H1 (cell line): ENCODE results near the gene APBB3. TPM values are rescaled to one million over a fixed set of nuclear protein-coding genes. Genes with fewer than 3 reads are reported as not detected.

Experiments
- CTCF ChIA-PET: fragments of 300-600 bp; sonication (Branson Sonifier 250); formaldehyde crosslinking; loops from one replicate; lab custom pipeline; 2021; ENCODE audit not compliant: partially characterized antibody; lab: Charles Lee
- POLR2A ChIA-PET: fragments of 300-600 bp; sonication (Branson Sonifier 250); formaldehyde crosslinking; loops from one replicate; lab custom pipeline; 2021; ENCODE audit warnings: inconsistent platforms; ENCODE audit not compliant: partially characterized antibody; lab: Charles Lee
- DNase-seq, 2 experiments: peaks; one replicate each; pipeline versions ENCODE4 v3.0.0 to v3.0.0-alpha.2; 2010 to 2022; ENCODE audit warnings: low spot score in 2 of 2, low read depth in 1 of 2, mixed read lengths in 1 of 2
- FAIRE-seq: peaks from 2 replicates; lab custom pipeline; 2011; peaks lifted over from hg19 to GRCh38; lab: Jason Lieb, UNC
- H2AFZ ChIP-seq: 2 replicates; pipeline ENCODE4 v1.8.1; 2012; ENCODE audit warnings: low read length, inconsistent platforms
- H2AK5ac ChIP-seq: 2 replicates; pipeline ENCODE4 v1.6.1; 2013; ENCODE audit warnings: low read depth, low read length
- H2BK120ac ChIP-seq: replicated peaks from 2 replicates; pipeline ENCODE3; 2013; ENCODE audit warnings: low read depth, low read length, inconsistent platforms
- H2BK12ac ChIP-seq: 2 replicates; pipeline ENCODE4 v1.6.1; 2013; ENCODE audit warnings: low read depth, low read length
- H2BK15ac ChIP-seq: 2 replicates; pipeline ENCODE4 v1.6.1; 2013; ENCODE audit warnings: low read length
- H2BK20ac ChIP-seq: 2 replicates; pipeline ENCODE4 v1.6.1; 2013; ENCODE audit warnings: low read length
- H2BK5ac ChIP-seq: 2 replicates; pipeline ENCODE4 v1.6.1; 2013; ENCODE audit warnings: low read depth, low read length
- H3K14ac ChIP-seq: 2 replicates; pipeline ENCODE4 v1.6.1; 2013; ENCODE audit warnings: inconsistent platforms; ENCODE audit not compliant: insufficient read length
- H3K18ac ChIP-seq: 2 replicates; pipeline ENCODE4 v1.6.1; 2013; ENCODE audit warnings: low read length; ENCODE audit errors: extremely low read depth
- H3K23ac ChIP-seq: 2 replicates; pipeline ENCODE4 v1.6.1; 2013; ENCODE audit warnings: inconsistent platforms; ENCODE audit not compliant: insufficient read length
- H3K23me2 ChIP-seq: 2 replicates; pipeline ENCODE4 v1.6.1; 2013; ENCODE audit warnings: low read depth, low read length
- H3K27ac ChIP-seq: 2 replicates; pipeline ENCODE4 v1.6.1; 2011; ENCODE audit warnings: low read depth, low read length, inconsistent platforms
- H3K27me3 ChIP-seq, 4 experiments: replicated peaks in 1 of 4; 1 replicate in 1 of 4; 2 replicates in 3 of 4; pipeline versions ENCODE4 v1.6.1 to v1.8.1; 2011 to 2013; ENCODE audit warnings: low read length in 3 of 4, mild to moderate bottlenecking in 3 of 4, inconsistent platforms in 2 of 4, mixed read lengths in 2 of 4, moderate library complexity in 1 of 4; ENCODE audit not compliant: control insufficient read depth in 3 of 4, insufficient read depth in 3 of 4; ENCODE audit errors: extremely low read depth in 1 of 4
- H3K36me3 ChIP-seq, 4 experiments: 2 replicates each; pipeline versions ENCODE4 v1.6.1 to v1.8.1; 2011 to 2013; ENCODE audit warnings: mild to moderate bottlenecking in 4 of 4, low read length in 3 of 4, moderate library complexity in 2 of 4, control low read depth in 1 of 4, inconsistent platforms in 1 of 4; ENCODE audit not compliant: insufficient read depth in 4 of 4, control insufficient read depth in 2 of 4
- H3K4ac ChIP-seq: replicated peaks from 2 replicates; pipeline ENCODE3; 2013; ENCODE audit warnings: low read length, low read depth, mixed read lengths, inconsistent platforms; ENCODE audit not compliant: insufficient read length
- H3K4me1 ChIP-seq, 4 experiments: replicated peaks in 1 of 4; 1 replicate in 1 of 4; 2 replicates in 3 of 4; pipeline versions ENCODE4 v1.6.1 to v1.8.1; 2011 to 2013; ENCODE audit warnings: low read length in 3 of 4, inconsistent platforms in 2 of 4, mixed read lengths in 1 of 4; ENCODE audit not compliant: insufficient read depth in 4 of 4, control insufficient read depth in 3 of 4
- H3K4me2 ChIP-seq, 2 experiments: 2 replicates each; pipeline versions ENCODE4 v1.6.1 to v1.8.1; 2011 to 2013; ENCODE audit warnings: low read depth in 2 of 2, low read length in 2 of 2, control low read depth in 1 of 2, inconsistent platforms in 1 of 2, mild to moderate bottlenecking in 1 of 2; ENCODE audit not compliant: insufficient read depth in 1 of 2
- H3K4me3 ChIP-seq, 4 experiments: fragments of 200-600, 300-600 bp in 1 of 4; sonication (generic), shearing (Covaris generic), sonication (Bioruptor Twin) in 1 of 4; 2 replicates each; pipeline versions ENCODE4 v1.5.1 to v1.8.1; 2011 to 2016; ENCODE audit warnings: low read length in 4 of 4, low read depth in 3 of 4, control low read depth in 2 of 4, inconsistent platforms in 2 of 4, mild to moderate bottlenecking in 2 of 4, mixed read lengths in 1 of 4, moderate library complexity in 1 of 4; ENCODE audit not compliant: insufficient read depth in 2 of 4; ENCODE audit errors: extremely low read depth in 1 of 4
- H3K56ac ChIP-seq: replicated peaks from 2 replicates; pipeline ENCODE3; 2013; ENCODE audit warnings: low read depth, mild to moderate bottlenecking, mixed read lengths, low read length, inconsistent platforms; ENCODE audit not compliant: insufficient read length
- H3K79me1 ChIP-seq: 2 replicates; pipeline ENCODE4 v1.6.1; 2013; ENCODE audit warnings: low read depth, low read length, control low read depth
- H3K79me2 ChIP-seq, 2 experiments: 2 replicates each; pipeline versions ENCODE4 v1.6.1 to v1.8.1; 2012 to 2013; ENCODE audit warnings: low read length in 2 of 2, mild to moderate bottlenecking in 2 of 2, inconsistent platforms in 1 of 2; ENCODE audit not compliant: insufficient read depth in 2 of 2, control insufficient read depth in 1 of 2
- H3K9ac ChIP-seq, 4 experiments: replicated peaks in 1 of 4; 1 replicate in 1 of 4; 2 replicates in 3 of 4; pipeline versions ENCODE4 v1.6.1 to v1.8.1; 2011 to 2013; ENCODE audit warnings: low read depth in 3 of 4, low read length in 3 of 4, control low read depth in 2 of 4, mild to moderate bottlenecking in 2 of 4, moderate library complexity in 2 of 4, inconsistent platforms in 1 of 4; ENCODE audit errors: extremely low read depth in 1 of 4
- H3K9me3 ChIP-seq, 2 experiments: 2 replicates each; pipeline versions ENCODE4 v1.6.1 to v1.8.1; 2012 to 2013; ENCODE audit warnings: mild to moderate bottlenecking in 2 of 2, moderate library complexity in 2 of 2, control low read depth in 1 of 2, inconsistent platforms in 1 of 2, low read depth in 1 of 2, low read length in 1 of 2, mixed read lengths in 1 of 2; ENCODE audit not compliant: insufficient read depth in 2 of 2
- H4K20me1 ChIP-seq, 2 experiments: replicated peaks in 1 of 2; 2 replicates each; pipeline versions ENCODE3 to v1.8.1; 2011 to 2013; ENCODE audit warnings: inconsistent platforms in 2 of 2, low read length in 2 of 2, mild to moderate bottlenecking in 1 of 2; ENCODE audit not compliant: insufficient read depth in 2 of 2, control insufficient read depth in 1 of 2
- H4K5ac ChIP-seq: 2 replicates; pipeline ENCODE4 v1.6.1; 2013; ENCODE audit warnings: low read length, low read depth, mixed read lengths, inconsistent platforms; ENCODE audit not compliant: insufficient read length
- H4K8ac ChIP-seq: 2 replicates; pipeline ENCODE4 v1.8.0; 2013; ENCODE audit warnings: mild to moderate bottlenecking, moderate library complexity, low read length, inconsistent platforms; ENCODE audit not compliant: insufficient read depth; ENCODE audit errors: extremely low read depth
- H4K91ac ChIP-seq: replicated peaks from 2 replicates; pipeline ENCODE3; 2013; ENCODE audit warnings: low read length, mixed read lengths, inconsistent platforms; ENCODE audit not compliant: insufficient read length
- BRCA1 ChIP-seq: IDR thresholded peaks from 2 replicates; pipeline ENCODE4 v1.6.1; 2012; ENCODE audit warnings: low read depth, low read length, improper control_type of control experiment
- CBX5 ChIP-seq: fragments of 300-800, 300-1000 bp; sonication (generic); IDR thresholded peaks from 2 replicates; pipeline ENCODE4 v1.7.1; 2016; ENCODE audit warnings: antibody characterized with exemption, low read length, low read depth
- CEBPB ChIP-seq: IDR thresholded peaks from 2 replicates; pipeline ENCODE4 v1.6.1; 2012; ENCODE audit warnings: low read depth, low read length
- CTBP2 ChIP-seq: IDR thresholded peaks from 2 replicates; pipeline ENCODE4 v1.7.0; 2011; ENCODE audit warnings: borderline replicate concordance, mild to moderate bottlenecking, moderate library complexity, mixed read lengths, low read length; ENCODE audit not compliant: insufficient read depth, insufficient read length
- EZH2 ChIP-seq: fragments of 200-600 bp; sonication (generic); IDR thresholded peaks from 2 replicates; pipeline ENCODE4 v1.7.1; 2012; ENCODE audit warnings: low read depth, mild to moderate bottlenecking, moderate library complexity, low read length, inconsistent platforms; ENCODE audit not compliant: severe bottlenecking
- HDAC6 ChIP-seq: IDR thresholded peaks from one replicate; pipeline ENCODE4 v1.7.1; 2012; ENCODE audit warnings: low read depth, mild to moderate bottlenecking, inconsistent platforms, low read length, moderate library complexity
- JUND ChIP-seq: IDR thresholded peaks from 2 replicates; pipeline ENCODE4 v1.6.1; 2011; ENCODE audit warnings: mild to moderate bottlenecking, improper control_type of control experiment, low read length
- KDM5A ChIP-seq: fragments of 200-600 bp; IDR thresholded peaks from 2 replicates; pipeline ENCODE4 v1.7.1; 2012; ENCODE audit warnings: mild to moderate bottlenecking, low read length, inconsistent platforms, mixed read lengths
- NANOG ChIP-seq: IDR thresholded peaks from 2 replicates; pipeline ENCODE4 v1.6.1; 2011; ENCODE audit warnings: low read length, low read depth, mild to moderate bottlenecking, inconsistent platforms; ENCODE audit not compliant: insufficient read depth, poor library complexity, severe bottlenecking
- POLR2A ChIP-seq, 2 experiments: IDR thresholded peaks; 1 replicate in 1 of 2; 2 replicates in 1 of 2; pipeline ENCODE4 v1.6.1; 2011; ENCODE audit warnings: low read depth in 2 of 2, low read length in 2 of 2, mild to moderate bottlenecking in 2 of 2; ENCODE audit errors: control extremely low read depth in 1 of 2
- POLR2AphosphoS5 ChIP-seq: IDR thresholded peaks from 2 replicates; pipeline ENCODE4 v1.6.1; 2011; ENCODE audit warnings: low read depth, low read length
- RXRA ChIP-seq: IDR thresholded peaks from 2 replicates; pipeline ENCODE4 v1.6.1; 2011; ENCODE audit warnings: low read depth, mild to moderate bottlenecking, low read length, moderate library complexity; ENCODE audit not compliant: insufficient read depth
- SIRT6 ChIP-seq: IDR thresholded peaks from one replicate; pipeline ENCODE4 v1.7.1; 2012; ENCODE audit warnings: low read length, inconsistent platforms
- SIX5 ChIP-seq: IDR thresholded peaks from 2 replicates; pipeline ENCODE4 v1.6.1; 2011; ENCODE audit warnings: mild to moderate bottlenecking, low read depth, low read length
- TAF1 ChIP-seq: IDR thresholded peaks from 2 replicates; pipeline ENCODE4 v1.6.1; 2011; ENCODE audit warnings: mild to moderate bottlenecking, low read depth, low read length
- TCF12 ChIP-seq: IDR thresholded peaks from 2 replicates; pipeline ENCODE4 v1.6.1; 2011; ENCODE audit warnings: low read depth, mild to moderate bottlenecking, low read length
- YY1 ChIP-seq: IDR thresholded peaks from 2 replicates; pipeline ENCODE4 v1.6.1; 2011; ENCODE audit warnings: low read depth, mild to moderate bottlenecking, low read length
- WGBS, 2 experiments: shearing (Covaris generic) in 1 of 2; methylation state at CpG; one replicate each; pipeline versions ENCODE4 v1.1.6 to v1.1.7; 2013 to 2015; ENCODE audit warnings: low lambda C conversion rate in 2 of 2, mixed read lengths in 2 of 2, inconsistent platforms in 1 of 2, low coverage in 1 of 2, missing lambda C conversion rate in 1 of 2; ENCODE audit not compliant: insufficient replicate concordance in 2 of 2, insufficient coverage in 1 of 2, insufficient read length in 1 of 2; ENCODE audit errors: extremely low coverage in 1 of 2, missing lambda C conversion rate in 1 of 2; 5-methylcytosine and 5-hydroxymethylcytosine counted together
- polyA plus RNA-seq, 7 experiments: library from polyadenylated mRNA; depleted of rRNA in 3 of 7; stranded (reverse) in 5 of 7; unstranded in 2 of 7; fragments of >200 nt in 5 of 7; fragments of 200-250 nt in 2 of 7; gene quantifications; 1 replicate in 5 of 7; 2 replicates in 1 of 7; 4 replicates in 1 of 7; pipeline versions ENCODE4 v1.2.1 to v1.2.3, GENCODE V29; 2011 to 2013; ENCODE audit warnings: missing spikeins in 2 of 7, mixed read lengths in 2 of 7
- total RNA-seq: library from RNA; stranded (reverse); fragmentation: NEBNext Ultra II Directional; extraction: Animal tissue kit (Norgen Biotek cat#: 25700); gene quantifications from 2 replicates; pipeline ENCODE4 v1.2.1, GENCODE V29; 2021

Gene APBB3
- total and polyA plus RNA-seq, 2 of the 8 experiments (the other 6 are each of a cell fraction or from before 2014, with no cell fraction given), result 16.0 to 21.9 TPM

- no peak overlapping the region for H2BK120ac ChIP-seq
- H3K4me2 ChIP-seq, result no peak overlapping the region
- H3K4me1 ChIP-seq, result no peaks in the 10 kb centered on the region
- no peak for FAIRE-seq
- H3K4ac ChIP-seq, result no peak overlapping the region
- no peaks in the 10 kb centered on the region for H3K23me2 ChIP-seq
- H4K91ac ChIP-seq, result no peak overlapping the region
- no peak overlapping the region for H2BK20ac ChIP-seq
- no peak overlapping the region for H2BK12ac ChIP-seq
- H2BK5ac ChIP-seq, result no peak overlapping the region
- H3K9me3 ChIP-seq, result no peaks in the 10 kb centered on the region
- DNase-seq, result no peak
- no peak overlapping the region for H2AFZ ChIP-seq
- POLR2A ChIA-PET, result no interaction called here
- CTCF ChIA-PET, result no interaction called here
- H3K9ac ChIP-seq, result no peak overlapping the region
- peaks cover 0 to 2% of the 10 kb centered on the region in 2 experiments for H4K20me1 ChIP-seq
- no peak overlapping the region for H3K14ac ChIP-seq
- no peak overlapping the region for H3K18ac ChIP-seq
- no peak overlapping the region for H2AK5ac ChIP-seq
- WGBS, 2 experiments, result 98% methylated on average over 2 of the region's 2 CpGs; no CpG with 5 or more reads in 1 of the 2 experiments
- H3K79me2 ChIP-seq, result no peaks in the 10 kb centered on the region
- H3K56ac ChIP-seq, result no peak overlapping the region
- H3K4me3 ChIP-seq, result no peak overlapping the region
- H3K36me3 ChIP-seq, result peaks cover 9 to 54% (median 34%) of the 10 kb centered on the region in 4 experiments
- no peak overlapping the region for H3K27ac ChIP-seq
- no peak overlapping the region for H3K23ac ChIP-seq
- H4K5ac ChIP-seq, result no peak overlapping the region
- H3K27me3 ChIP-seq, result no peaks in the 10 kb centered on the region
- no peak overlapping the region for H4K8ac ChIP-seq
- H2BK15ac ChIP-seq, result no peak overlapping the region
- no peaks in the 10 kb centered on the region for H3K79me1 ChIP-seq
- no peak for TF ChIP-seq RXRA
- no peak for TF ChIP-seq EZH2
- no peak for TF ChIP-seq KDM5A
- TF ChIP-seq HDAC6, result no peak
- no peak for TF ChIP-seq BRCA1
- TF ChIP-seq NANOG, result no peak
- no peak for TF ChIP-seq TCF12
- no peak for TF ChIP-seq CEBPB
- no peak for TF ChIP-seq YY1
- TF ChIP-seq CTBP2, result no peak
- no peak for TF ChIP-seq SIRT6
- TF ChIP-seq JUND, result no peak
- no peak for TF ChIP-seq POLR2AphosphoS5
- TF ChIP-seq SIX5, result no peak
- TF ChIP-seq CBX5, result no peak
- no peak for TF ChIP-seq TAF1
- no peak for TF ChIP-seq POLR2A (IDR thresholded peaks at IDR 0.05; ENCODE audit: control extremely low read depth in 1 of 2, low read depth in 2 of 2, low read length in 2 of 2)
Measured at GRCh38 chr5:140513124-140513523, 51.3 kb downstream of the APBB3 start.
